SK-N-SH (cell line): ENCODE results near the gene TMEM218. TPM values are rescaled to one million over a fixed set of nuclear protein-coding genes. Genes with fewer than 3 reads are reported as not detected.

Experiments
- CTCF ChIA-PET: fragments of 300-600, 350-600 bp; formaldehyde crosslinking; extraction: SDS; loops from one replicate; lab custom pipeline; 2021; lab: Yijun Ruan, JAX
- POLR2A ChIA-PET: fragments of 350-600 bp; sonication (Branson Sonifier 250); formaldehyde crosslinking; extraction: SDS; loops from one replicate; lab custom pipeline; 2020; ENCODE audit warnings: antibody characterized with exemption, inconsistent platforms; lab: Yijun Ruan, JAX
- DNase-seq: peaks from one replicate; pipeline ENCODE4 v3.0.0; 2012
- H2AFZ ChIP-seq: fragments of 200-600 bp; sonication (generic); 2 replicates; pipeline ENCODE4 v1.8.1; 2016; ENCODE audit warnings: antibody characterized with exemption, mild to moderate bottlenecking, low read depth
- H3F3A ChIP-seq: fragments of 200-600 bp; sonication (generic); replicated peaks from 2 replicates; pipeline ENCODE3; 2016; ENCODE audit warnings: antibody characterized with exemption, mild to moderate bottlenecking; ENCODE audit not compliant: insufficient read depth
- H3K27ac ChIP-seq, 2 experiments: fragments of 200-500 bp in 1 of 2; fragments of 200-600 bp in 1 of 2; sonication (Bioruptor generic) in 1 of 2; sonication (generic), shearing (Covaris generic) in 1 of 2; 2 replicates each; pipeline versions ENCODE4 v1.5.1 to v1.6.1; 2014 to 2016; ENCODE audit warnings: low read depth in 2 of 2, inconsistent platforms in 1 of 2, low read length in 1 of 2, mild to moderate bottlenecking in 1 of 2, mixed read lengths in 1 of 2
- H3K27me3 ChIP-seq: fragments of 200-600 bp; sonication (generic), shearing (Covaris generic); 2 replicates; pipeline ENCODE4 v1.6.1; 2016; ENCODE audit warnings: mixed run types; ENCODE audit not compliant: insufficient read depth
- H3K36me3 ChIP-seq, 2 experiments: fragments of 200-500 bp in 1 of 2; fragments of 200-600 bp in 1 of 2; sonication (Bioruptor generic) in 1 of 2; sonication (generic) in 1 of 2; replicated peaks in 1 of 2; 2 replicates each; pipeline versions ENCODE3 to v1.5.1; 2014 to 2016; ENCODE audit warnings: low read length in 1 of 2, mild to moderate bottlenecking in 1 of 2; ENCODE audit not compliant: insufficient read depth in 2 of 2, control insufficient read depth in 1 of 2
- H3K4me1 ChIP-seq, 2 experiments: fragments of 200-500 bp in 1 of 2; fragments of 200-600 bp in 1 of 2; sonication (Bioruptor generic) in 1 of 2; sonication (generic), shearing (Covaris generic) in 1 of 2; 2 replicates each; pipeline versions ENCODE4 v1.5.1 to v1.6.1; 2014 to 2016; ENCODE audit warnings: low read depth in 1 of 2, low read length in 1 of 2, mixed run types in 1 of 2; ENCODE audit not compliant: insufficient read depth in 2 of 2, control insufficient read depth in 1 of 2
- H3K4me2 ChIP-seq: fragments of 200-600 bp; sonication (generic), shearing (Covaris generic); 2 replicates; pipeline ENCODE4 v1.6.1; 2017; ENCODE audit warnings: mixed run types
- H3K4me3 ChIP-seq, 2 experiments: fragments of 200-500 bp in 1 of 2; fragments of 200-600 bp in 1 of 2; sonication (Bioruptor generic) in 1 of 2; sonication (generic), shearing (Covaris generic) in 1 of 2; 2 replicates each; pipeline versions ENCODE4 v1.5.1 to v1.8.1; 2014 to 2016; ENCODE audit warnings: low read depth in 2 of 2, inconsistent platforms in 1 of 2, low read length in 1 of 2, mild to moderate bottlenecking in 1 of 2, mixed read lengths in 1 of 2, moderate library complexity in 1 of 2
- H3K79me2 ChIP-seq: fragments of 200-600 bp; sonication (generic); 2 replicates; pipeline ENCODE4 v1.8.1; 2017; ENCODE audit warnings: mild to moderate bottlenecking; ENCODE audit not compliant: insufficient read depth
- H3K9ac ChIP-seq: fragments of 200-600 bp; sonication (generic); 2 replicates; pipeline ENCODE4 v1.6.1; 2017; ENCODE audit warnings: mixed run types
- H3K9me2 ChIP-seq: fragments of 200-600 bp; sonication (generic); 2 replicates; pipeline ENCODE4 v1.6.1; 2017; ENCODE audit warnings: mixed run types
- H3K9me3 ChIP-seq: fragments of 200-600 bp; sonication (generic); 2 replicates; pipeline ENCODE4 v1.6.1; 2017; ENCODE audit warnings: mixed run types, mild to moderate bottlenecking, moderate library complexity
- H4K20me1 ChIP-seq: fragments of 200-600 bp; sonication (generic); 2 replicates; pipeline ENCODE4 v1.6.1; 2017; ENCODE audit warnings: mild to moderate bottlenecking, mixed run types; ENCODE audit not compliant: insufficient read depth
- CHD2 ChIP-seq: fragments of 150-350 bp; IDR thresholded peaks from 2 replicates; pipeline ENCODE4 v1.6.1; 2018; ENCODE audit warnings: low read length; ENCODE audit not compliant: partially characterized antibody
- ELF1 ChIP-seq: IDR thresholded peaks from 2 replicates; pipeline ENCODE4 v1.4.0; 2012
- EP300 ChIP-seq, 2 experiments: IDR thresholded peaks; 2 replicates each; pipeline versions ENCODE4 v1.4.0 to v1.6.1; 2012; ENCODE audit warnings: borderline replicate concordance in 1 of 2, low read depth in 1 of 2, low read length in 1 of 2
- FOXJ3 ChIP-seq: sonication (generic); formaldehyde crosslinking; IDR thresholded peaks from 2 replicates; pipeline ENCODE4 v1.5.1; 2020; ENCODE audit warnings: mild to moderate bottlenecking, missing genetic modification reagents
- MEF2A ChIP-seq: IDR thresholded peaks from 2 replicates; pipeline ENCODE4 v1.4.0; 2012; ENCODE audit warnings: low read depth, borderline replicate concordance
- MXI1 ChIP-seq: IDR thresholded peaks from 2 replicates; pipeline ENCODE4 v1.6.1; 2012; ENCODE audit warnings: mild to moderate bottlenecking, low read depth, low read length, improper control_type of control experiment
- NRF1 ChIP-seq: IDR thresholded peaks from 2 replicates; pipeline ENCODE4 v1.6.1; 2012; ENCODE audit warnings: low read depth, mild to moderate bottlenecking, low read length
- REST ChIP-seq: IDR thresholded peaks from 2 replicates; pipeline ENCODE4 v1.6.1; 2012; ENCODE audit warnings: mild to moderate bottlenecking, low read depth, low read length, moderate library complexity
- RFX5 ChIP-seq: IDR thresholded peaks from 2 replicates; pipeline ENCODE4 v1.6.1; 2012; ENCODE audit warnings: mild to moderate bottlenecking, improper control_type of control experiment, low read length
- RXRA ChIP-seq: IDR thresholded peaks from 2 replicates; pipeline ENCODE4 v1.4.0; 2012; ENCODE audit warnings: low read depth, mild to moderate bottlenecking, borderline replicate concordance
- TCF12 ChIP-seq: IDR thresholded peaks from 2 replicates; pipeline ENCODE4 v1.4.0; 2012
- TEAD4 ChIP-seq: IDR thresholded peaks from 2 replicates; pipeline ENCODE4 v1.4.0; 2012; ENCODE audit warnings: mild to moderate bottlenecking, borderline replicate concordance; ENCODE audit not compliant: insufficient read depth
- USF1 ChIP-seq: IDR thresholded peaks from 2 replicates; pipeline ENCODE4 v1.4.0; 2012; ENCODE audit warnings: low read depth, borderline replicate concordance
- YY1 ChIP-seq: IDR thresholded peaks from 2 replicates; pipeline ENCODE4 v1.4.0; 2012; ENCODE audit warnings: low read depth, mild to moderate bottlenecking
- WGBS: methylation state at CpG from one replicate; pipeline ENCODE4 v1.1.6; 2017; ENCODE audit warnings: low lambda C conversion rate; 5-methylcytosine and 5-hydroxymethylcytosine counted together
- polyA plus RNA-seq, 3 experiments: library from polyadenylated mRNA; depleted of rRNA; stranded (reverse); fragments of >200 nt; gene quantifications; 2 replicates each; pipeline ENCODE4 v1.2.3, GENCODE V29; 2012
- TF ChIP-seq, protein P1 (sequence below): IDR thresholded peaks from 2 replicates; pipeline ENCODE4 v1.4.0; 2012; ENCODE audit warnings: low read depth
- TF ChIP-seq, protein P2 (sequence below): fragments of 200-600 bp; sonication (generic); IDR thresholded peaks from 2 replicates; pipeline ENCODE4 v1.6.1; 2017; ENCODE audit warnings: antibody characterized with exemption, mild to moderate bottlenecking, moderate library complexity

The TMEM218 gene
- polyA plus RNA-seq, 1 of the 3 experiments (the other 2 are of a cell fraction): 36.2 TPM

DNA sequence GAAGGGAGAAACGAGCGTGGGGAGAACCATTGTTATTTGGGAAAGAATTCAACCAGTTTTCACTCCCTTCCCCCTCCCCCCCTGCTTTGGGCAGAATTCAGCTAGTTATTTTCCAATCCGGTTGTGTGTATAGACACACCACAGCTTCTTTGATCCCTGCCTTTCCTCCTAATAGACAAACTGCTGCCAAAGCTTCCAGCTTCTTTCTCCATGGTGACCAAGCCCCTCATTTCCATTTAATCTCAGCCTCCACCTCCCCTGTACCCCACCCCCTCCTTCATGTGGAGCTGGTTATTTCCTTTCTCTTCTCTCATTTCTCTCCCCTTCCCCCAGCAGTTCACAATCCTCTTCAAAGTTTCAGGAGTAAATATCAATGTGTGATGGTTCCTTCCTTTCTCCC is 28.4 kb upstream of the TMEM218 start (continued):
- no peak for TF ChIP-seq REST
- TF ChIP-seq EP300 (IDR thresholded peaks at IDR 0.05; ENCODE audit: borderline replicate concordance in 1 of 2, low read depth in 1 of 2, low read length in 1 of 2): no peak
- TF ChIP-seq, protein P1, sequence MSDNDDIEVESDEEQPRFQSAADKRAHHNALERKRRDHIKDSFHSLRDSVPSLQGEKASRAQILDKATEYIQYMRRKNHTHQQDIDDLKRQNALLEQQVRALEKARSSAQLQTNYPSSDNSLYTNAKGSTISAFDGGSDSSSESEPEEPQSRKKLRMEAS: no peak
- TF ChIP-seq, protein P2, sequence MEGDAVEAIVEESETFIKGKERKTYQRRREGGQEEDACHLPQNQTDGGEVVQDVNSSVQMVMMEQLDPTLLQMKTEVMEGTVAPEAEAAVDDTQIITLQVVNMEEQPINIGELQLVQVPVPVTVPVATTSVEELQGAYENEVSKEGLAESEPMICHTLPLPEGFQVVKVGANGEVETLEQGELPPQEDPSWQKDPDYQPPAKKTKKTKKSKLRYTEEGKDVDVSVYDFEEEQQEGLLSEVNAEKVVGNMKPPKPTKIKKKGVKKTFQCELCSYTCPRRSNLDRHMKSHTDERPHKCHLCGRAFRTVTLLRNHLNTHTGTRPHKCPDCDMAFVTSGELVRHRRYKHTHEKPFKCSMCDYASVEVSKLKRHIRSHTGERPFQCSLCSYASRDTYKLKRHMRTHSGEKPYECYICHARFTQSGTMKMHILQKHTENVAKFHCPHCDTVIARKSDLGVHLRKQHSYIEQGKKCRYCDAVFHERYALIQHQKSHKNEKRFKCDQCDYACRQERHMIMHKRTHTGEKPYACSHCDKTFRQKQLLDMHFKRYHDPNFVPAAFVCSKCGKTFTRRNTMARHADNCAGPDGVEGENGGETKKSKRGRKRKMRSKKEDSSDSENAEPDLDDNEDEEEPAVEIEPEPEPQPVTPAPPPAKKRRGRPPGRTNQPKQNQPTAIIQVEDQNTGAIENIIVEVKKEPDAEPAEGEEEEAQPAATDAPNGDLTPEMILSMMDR: no peak

DNA sequence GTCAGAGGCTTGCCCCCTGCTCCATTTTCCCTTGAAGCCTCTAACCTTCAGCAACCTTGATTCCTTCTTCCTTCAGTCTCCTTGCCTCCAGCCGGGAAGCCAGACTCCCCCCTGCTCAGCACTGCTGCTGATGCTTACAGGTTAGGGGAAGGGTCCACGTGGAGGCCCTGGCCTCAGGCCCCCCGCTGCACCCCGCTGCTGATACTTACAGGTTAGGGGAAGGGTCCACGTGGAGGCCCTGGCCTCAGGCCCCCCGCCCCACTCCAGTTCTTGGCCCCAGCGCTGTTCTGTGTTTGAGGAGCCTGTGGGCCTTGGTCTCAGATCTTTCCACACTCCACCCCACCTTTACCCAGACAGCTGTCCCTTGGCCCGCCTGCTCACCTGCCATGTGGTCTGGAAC is 27.5 kb upstream of the TMEM218 start:
- H3F3A ChIP-seq: no peaks in the 10 kb centered on the region
- H3K9me3 ChIP-seq: no peaks in the 10 kb centered on the region
- no peak for DNase-seq
- no peak overlapping the region for H3K27ac ChIP-seq
- peaks cover 0 to 13% of the 10 kb centered on the region in 2 experiments; a peak in 1 of 4 replicates for H3K4me1 ChIP-seq
- no peak overlapping the region for H2AFZ ChIP-seq
- ChIA-PET POLR2A (no interaction called here), CTCF (interaction anchor here (0.9 to 5.2 kb wide), 3 partner anchors 9 to 266 kb away, joined by 3 to 147 read pairs (median 5); no protein-coding TSS in a partner anchor)
- H3K9me2 ChIP-seq: no peaks in the 10 kb centered on the region
- no peak overlapping the region for H3K4me2 ChIP-seq
- H3K27me3 ChIP-seq: no peaks in the 10 kb centered on the region; the same call in 1 of the 2 replicates
- TF ChIP-seq TEAD4: no peak
- TF ChIP-seq, protein P1: no peak
- no peak for TF ChIP-seq MXI1
- TF ChIP-seq YY1: no peak
- no peak for TF ChIP-seq RXRA
- TF ChIP-seq MEF2A: no peak
- TF ChIP-seq USF1: no peak
- TF ChIP-seq REST: no peak
- no peak for TF ChIP-seq ELF1
- TF ChIP-seq CHD2: no peak
- TF ChIP-seq FOXJ3 (CRISPR knock-in tag): no peak
- no peak for TF ChIP-seq NRF1
- no peak for TF ChIP-seq RFX5
- TF ChIP-seq TCF12: no peak
- TF ChIP-seq, all 33 proteins: peak for 0
- WGBS: 62% methylated on average over 7 of the region's 8 CpGs
- no peaks in the 10 kb centered on the region for H3K79me2 ChIP-seq
- H4K20me1 ChIP-seq: no peaks in the 10 kb centered on the region
- H3K36me3 ChIP-seq: no peaks in the 10 kb centered on the region
- no peak overlapping the region for H3K9ac ChIP-seq
- H3K4me3 ChIP-seq: no peak overlapping the region
